H1 (cell line): ENCODE results near the gene GPR21. TPM values are rescaled to one million over a fixed set of nuclear protein-coding genes. Genes with fewer than 3 reads are reported as not detected.

Source experiments
- ASH2L ChIP-seq: fragments of 200-600, 300-600 bp; sonication (generic); IDR thresholded peaks from one replicate; pipeline ENCODE4 v1.7.1; 2017; ENCODE audit warnings: low read length
- CEBPB ChIP-seq: IDR thresholded peaks from 2 replicates; pipeline ENCODE4 v1.6.1; 2012; ENCODE audit warnings: low read depth, low read length
- CHD7 ChIP-seq: fragments of 300-600 bp; sonication (generic); IDR thresholded peaks from 2 replicates; pipeline ENCODE4 v1.7.1; 2012; ENCODE audit warnings: low read length, moderate library complexity, mild to moderate bottlenecking, inconsistent platforms; ENCODE audit not compliant: insufficient replicate concordance
- CREB1 ChIP-seq: IDR thresholded peaks from 2 replicates; pipeline ENCODE4 v1.6.1; 2012; ENCODE audit warnings: inconsistent platforms
- JUND ChIP-seq: IDR thresholded peaks from 2 replicates; pipeline ENCODE4 v1.6.1; 2011; ENCODE audit warnings: mild to moderate bottlenecking, improper control_type of control experiment, low read length
- KDM1A ChIP-seq: fragments of 200-600, 300-600 bp; sonication (generic); IDR thresholded peaks from 2 replicates; pipeline ENCODE4 v1.7.1; 2016; ENCODE audit warnings: mild to moderate bottlenecking, low read length, borderline replicate concordance
- NRF1 ChIP-seq: IDR thresholded peaks from 2 replicates; pipeline ENCODE4 v1.6.1; 2011; ENCODE audit warnings: mild to moderate bottlenecking, low read depth, low read length, improper control_type of control experiment
- RFX5 ChIP-seq: IDR thresholded peaks from 2 replicates; pipeline ENCODE4 v1.6.1; 2011; ENCODE audit warnings: low read depth, low read length, improper control_type of control experiment, borderline replicate concordance
- SRF ChIP-seq: IDR thresholded peaks from 2 replicates; pipeline ENCODE4 v1.6.1; 2011; ENCODE audit warnings: mild to moderate bottlenecking, low read depth, low read length, moderate library complexity
- polyA plus RNA-seq, 7 experiments: library from polyadenylated mRNA; depleted of rRNA in 3 of 7; stranded (reverse) in 5 of 7; unstranded in 2 of 7; fragments of >200 nt in 5 of 7; fragments of 200-250 nt in 2 of 7; gene quantifications; 1 replicate in 5 of 7; 2 replicates in 1 of 7; 4 replicates in 1 of 7; pipeline versions ENCODE4 v1.2.1 to v1.2.3, GENCODE V29; 2011 to 2013; ENCODE audit warnings: missing spikeins in 2 of 7, mixed read lengths in 2 of 7
- total RNA-seq: library from RNA; stranded (reverse); fragmentation: NEBNext Ultra II Directional; extraction: Animal tissue kit (Norgen Biotek cat#: 25700); gene quantifications from 2 replicates; pipeline ENCODE4 v1.2.1, GENCODE V29; 2021
- TF ChIP-seq, protein P1 (sequence below): IDR thresholded peaks from 2 replicates; pipeline ENCODE4 v1.6.1; 2011; ENCODE audit warnings: low read depth, mild to moderate bottlenecking, low read length; ENCODE audit not compliant: insufficient read depth

The GPR21 gene
- total and polyA plus RNA-seq, 2 of the 8 experiments (the other 6 are each of a cell fraction or from before 2014, with no cell fraction given): 0.58 to 0.71 TPM

DNA sequence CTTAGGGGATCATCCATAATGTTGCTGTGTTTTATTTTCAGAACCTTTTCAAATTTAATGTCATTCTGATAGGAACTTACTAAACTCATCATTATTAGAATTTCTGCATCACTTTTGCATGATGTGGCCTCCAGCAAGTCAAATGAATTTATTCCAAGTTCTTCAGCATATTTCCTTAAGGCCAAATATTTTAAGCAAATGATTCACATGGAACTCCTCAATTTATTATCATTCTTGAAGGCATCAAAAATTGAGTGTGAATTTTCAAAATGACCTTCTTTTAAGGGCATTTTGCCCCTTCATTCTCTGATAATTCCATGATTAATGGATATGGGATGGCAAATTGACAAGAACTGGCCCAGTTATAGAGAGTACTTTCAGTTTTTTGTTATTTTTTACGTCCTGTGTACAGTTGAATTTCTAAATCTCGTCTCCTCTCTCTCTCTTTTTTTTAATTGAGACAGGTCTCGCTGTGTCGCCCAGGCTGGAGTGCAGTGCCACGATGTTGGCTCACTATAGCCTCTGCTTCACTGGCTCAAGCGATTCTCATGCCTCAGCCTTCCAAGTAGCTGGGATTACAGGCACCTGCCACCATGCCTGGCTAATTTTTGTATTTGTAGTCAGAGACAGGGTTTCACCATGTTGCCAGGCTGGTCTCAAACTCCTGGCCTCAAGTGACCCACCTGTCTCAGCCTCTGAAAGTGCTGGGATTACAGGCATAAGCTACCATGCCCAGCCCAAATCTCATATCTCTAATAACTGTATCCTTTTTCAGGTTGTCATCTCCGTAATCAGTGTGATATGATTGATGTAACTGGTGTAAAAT is 29.1 kb downstream of the GPR21 start (continued):
- no peak for TF ChIP-seq CHD7
- TF ChIP-seq SRF: no peak
- TF ChIP-seq CEBPB: no peak
- no peak for TF ChIP-seq RFX5
- TF ChIP-seq, protein P1, sequence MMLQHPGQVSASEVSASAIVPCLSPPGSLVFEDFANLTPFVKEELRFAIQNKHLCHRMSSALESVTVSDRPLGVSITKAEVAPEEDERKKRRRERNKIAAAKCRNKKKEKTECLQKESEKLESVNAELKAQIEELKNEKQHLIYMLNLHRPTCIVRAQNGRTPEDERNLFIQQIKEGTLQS: no peak
- no peak for TF ChIP-seq NRF1
- no peak for TF ChIP-seq JUND
- no peak for TF ChIP-seq KDM1A
- TF ChIP-seq ASH2L: no peak
- no peak for TF ChIP-seq CREB1
